IMR-90 (cell line): ENCODE measurements around the gene RIIAD1.

Source experiments
- CTCF ChIP-seq: conservative IDR thresholded peaks from 2 replicates; pipeline ENCODE4 v1.5.1; 2012; ENCODE audit warnings: mild to moderate bottlenecking, low read depth, low read length, improper control_type of control experiment
- MAZ ChIP-seq: IDR thresholded peaks from 2 replicates; pipeline ENCODE4 v1.6.1; 2012; ENCODE audit warnings: low read depth, mild to moderate bottlenecking, low read length, improper control_type of control experiment, moderate library complexity, borderline replicate concordance
- POLR2A ChIP-seq: IDR thresholded peaks from 2 replicates; pipeline ENCODE4 v1.6.1; 2012; ENCODE audit warnings: mild to moderate bottlenecking, low read depth, low read length
- RAD21 ChIP-seq: IDR thresholded peaks from 2 replicates; pipeline ENCODE4 v1.6.1; 2012; ENCODE audit warnings: low read length, improper control_type of control experiment
- RFX5 ChIP-seq: IDR thresholded peaks from 2 replicates; pipeline ENCODE4 v1.8.0; 2012; ENCODE audit warnings: low read depth, mild to moderate bottlenecking, low read length, moderate library complexity

- TF ChIP-seq MAZ (no peak), CTCF (no peak), RFX5 (no peak), POLR2A (no peak), RAD21 (no peak)
Measured at GRCh38 chr1:151710187-151710840, 11.0 kb upstream of the RIIAD1 start.
